ENCODE data around the gene GCSAM.
A peak's percentile ranks its signal among the peaks of the same experiment; 100 is the strongest.
"Not testable (repeated sequence)": the region's sequence is repeated elsewhere in the genome, so short reads cannot be mapped to it uniquely, and the experiment has no call there.

Gene GCSAM

DNA sequence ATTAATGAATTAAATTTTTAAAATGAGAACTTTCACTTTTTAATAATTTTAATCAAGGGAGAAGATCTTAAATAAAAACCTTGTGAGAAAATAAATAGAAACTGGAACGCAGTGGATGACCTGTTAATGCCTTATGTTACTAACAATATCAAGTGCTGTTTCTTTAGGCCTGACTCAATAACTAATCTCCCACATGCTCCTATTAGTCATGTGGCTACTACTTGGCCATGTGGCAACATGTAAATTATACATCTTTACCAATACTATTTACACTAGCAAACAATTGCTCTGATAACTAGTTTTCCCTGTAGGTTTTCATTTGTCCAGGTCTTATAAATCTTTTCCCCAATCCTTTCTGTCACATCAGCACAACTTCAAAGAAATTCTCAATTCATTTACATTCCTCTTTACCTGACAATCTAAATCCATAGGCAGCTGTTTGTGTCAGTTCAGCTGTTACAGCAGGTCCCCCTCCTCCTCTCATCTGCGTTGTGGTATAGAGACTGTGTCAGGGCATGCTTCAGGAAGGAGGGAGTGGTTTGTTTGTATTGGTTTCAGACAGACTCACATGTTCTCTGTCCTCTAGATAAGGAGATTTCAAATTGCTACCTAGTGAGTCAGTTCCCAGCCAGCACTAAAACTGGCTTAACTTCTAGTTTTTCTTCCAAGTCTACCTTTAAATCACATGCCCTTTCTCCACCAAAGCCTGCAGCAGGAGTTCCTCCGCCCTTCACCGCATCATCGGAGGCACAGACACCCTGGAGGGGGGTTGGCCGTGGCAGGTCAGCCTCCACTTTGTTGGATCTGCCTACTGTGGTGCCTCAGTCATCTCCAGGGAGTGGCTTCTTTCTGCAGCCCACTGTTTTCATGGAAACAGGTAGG, 58.2 kb downstream of the GCSAM start:
- FAIRE-seq = peak; percentile 77

DNA sequence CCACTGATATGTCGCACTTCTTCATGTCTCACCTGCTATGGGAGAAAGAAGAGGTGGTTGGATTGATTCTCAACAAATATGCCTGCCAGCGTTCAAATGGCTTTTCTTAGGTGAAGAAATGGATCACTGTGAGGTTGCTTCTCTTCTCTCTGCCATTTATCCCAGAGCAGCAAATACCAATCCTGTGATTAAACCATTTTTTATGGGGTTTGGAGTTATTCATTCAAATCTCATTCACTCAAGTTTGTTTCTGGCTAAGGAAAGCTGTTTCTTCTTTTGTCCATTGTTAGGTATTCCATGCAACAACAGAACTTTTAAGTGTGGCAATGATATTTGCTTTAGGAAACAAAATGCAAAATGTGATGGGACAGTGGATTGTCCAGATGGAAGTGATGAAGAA, 59.0 kb downstream of the GCSAM start:
- FAIRE-seq = no peak
- no peak for DNase-seq (ENCODE audit: low spot score)

More for the DNA sequence above, 58.2 kb downstream of the GCSAM start:
- peak; percentile 90 for DNase-seq (ENCODE audit: low spot score)

DNA sequence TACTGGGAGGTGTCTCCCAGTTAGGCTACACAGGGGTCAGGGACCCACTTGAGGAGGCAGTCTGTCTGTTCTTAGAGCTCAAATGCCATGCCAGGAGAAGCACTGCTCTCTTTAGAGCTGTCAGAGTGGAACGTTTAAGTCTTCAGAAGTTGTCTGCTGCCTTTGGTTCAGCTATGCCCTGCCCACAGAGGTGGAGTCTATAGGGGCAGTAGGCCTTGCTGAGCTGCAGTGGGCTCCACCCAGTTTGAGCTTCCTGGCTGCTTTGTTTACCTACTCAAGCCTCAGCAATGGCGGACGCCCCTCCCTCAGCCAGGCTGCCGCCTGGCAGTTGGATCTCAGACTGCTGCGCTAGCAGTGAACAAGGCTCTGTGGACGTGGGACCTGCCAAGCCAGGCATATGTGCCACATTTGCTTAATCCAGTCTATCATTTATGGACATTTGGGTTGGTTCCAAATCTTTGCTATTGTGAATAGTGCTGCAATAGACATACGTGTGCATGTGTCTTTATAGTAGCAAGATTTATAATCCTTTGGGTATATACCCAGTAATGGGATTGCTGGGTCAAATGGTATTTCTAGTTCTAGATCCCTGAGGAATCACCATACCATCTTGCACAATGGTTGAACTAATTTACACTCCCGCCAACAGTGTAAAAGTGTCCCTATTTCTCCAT, 60.5 kb downstream of the GCSAM start:
- FAIRE-seq; DNase-seq (ENCODE audit: low spot score): not testable (repeated sequence)

Measured in urothelium cell line (cell line).